Activated CD4-positive, CD25-positive, alpha-beta regulatory T cell treated with anti-CD3 and anti-CD28 coated beads, Interleukin-2, amount 50 U/mL, for 16 hours (primary cell): ENCODE data around the gene CTSC.
"Not testable (repeated sequence)": the region's sequence is repeated elsewhere in the genome, so short reads cannot be mapped to it uniquely, and the experiment has no call there.

Experiments used
- DNase-seq: peaks from one replicate; pipeline ENCODE4 v3.0.0-alpha.2; 2020; ENCODE audit warnings: low read depth, low spot score

Gene CTSC

DNA sequence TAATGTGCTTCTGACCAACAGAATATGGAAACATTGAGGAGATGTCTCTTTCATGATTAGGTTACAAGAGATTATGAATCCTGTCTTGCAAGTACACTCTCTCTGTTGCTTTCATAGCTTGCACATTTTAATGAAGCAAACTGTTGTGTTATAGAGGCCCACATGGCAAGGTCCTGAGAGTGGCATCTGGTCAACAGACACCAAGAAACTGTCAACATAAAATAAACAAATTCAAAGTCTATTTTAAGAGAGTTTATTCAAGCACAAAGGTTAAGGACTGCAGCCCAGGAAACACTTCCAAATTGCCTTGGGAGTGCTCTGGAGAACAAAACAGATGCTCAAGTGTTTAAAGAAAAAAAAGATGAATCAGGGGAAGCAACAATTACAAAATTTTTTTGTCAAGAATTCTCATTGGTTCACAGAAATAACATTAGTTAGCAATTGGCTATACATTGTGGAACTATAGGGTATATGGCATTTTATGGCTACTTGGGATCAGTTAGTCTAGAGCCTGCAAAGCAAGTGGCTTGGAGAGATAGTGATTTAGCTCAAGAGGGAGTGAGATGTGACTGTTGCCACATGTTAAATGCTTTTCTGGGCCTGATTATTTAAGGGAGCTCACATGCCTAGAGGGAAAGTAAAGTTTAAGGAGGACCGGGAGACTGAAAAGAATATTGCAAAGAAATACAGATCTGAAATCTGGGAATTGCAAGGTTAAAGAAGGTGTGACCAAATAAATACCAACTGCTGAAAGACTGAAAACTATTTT is 54.6 kb downstream of the CTSC start:
- DNase-seq, result no peak

GRCh38 chr11:88281317-88281712 is 56.2 kb downstream of the CTSC start:
- no peak for DNase-seq

GRCh38 chr11:88280673-88281316 is 56.7 kb downstream of the CTSC start:
- no peak for DNase-seq

DNA sequence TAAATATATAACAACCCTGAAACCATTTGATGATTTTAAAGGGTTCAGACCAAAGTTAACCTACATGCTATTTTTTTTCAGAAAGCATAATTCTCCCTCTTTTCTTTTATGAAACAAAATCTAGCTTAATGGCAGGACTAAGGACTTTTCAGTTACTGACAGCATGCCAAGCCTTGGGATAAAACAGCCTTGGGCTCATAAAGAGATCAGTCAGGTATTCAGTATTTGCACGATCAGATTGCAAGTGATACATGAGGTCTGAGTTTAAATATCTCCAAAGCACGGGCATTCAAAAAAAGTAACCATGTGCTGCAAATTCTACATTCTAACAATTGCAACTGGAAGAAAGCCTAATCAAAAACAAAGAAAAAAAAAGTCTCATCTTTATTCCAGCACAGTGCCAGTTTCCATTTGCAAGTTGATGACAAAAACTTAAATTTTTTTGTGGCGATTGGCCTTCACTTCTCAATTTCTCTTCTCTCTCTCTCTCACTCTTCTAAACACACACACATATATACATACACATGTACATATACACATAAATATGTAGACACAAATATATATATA is 60.1 kb downstream of the CTSC start:
- no peak for DNase-seq

GRCh38 chr11:88275636-88276035 is 61.9 kb downstream of the CTSC start:
- DNase-seq, result no peak

GRCh38 chr11:88266919-88267318 is 70.6 kb downstream of the CTSC start:
- no peak for DNase-seq

- DNase-seq, result no peak
Observed at GRCh38 chr11:88266157-88266556, 71.4 kb downstream of the CTSC start.

- no peak for DNase-seq
Observed at GRCh38 chr11:88259431-88259830, 78.1 kb downstream of the CTSC start.

GRCh38 chr11:88252208-88252607 is 85.3 kb downstream of the CTSC start:
- no peak for DNase-seq

GRCh38 chr11:88250566-88251242 is 86.8 kb downstream of the CTSC start:
- DNase-seq, result no peak

DNA sequence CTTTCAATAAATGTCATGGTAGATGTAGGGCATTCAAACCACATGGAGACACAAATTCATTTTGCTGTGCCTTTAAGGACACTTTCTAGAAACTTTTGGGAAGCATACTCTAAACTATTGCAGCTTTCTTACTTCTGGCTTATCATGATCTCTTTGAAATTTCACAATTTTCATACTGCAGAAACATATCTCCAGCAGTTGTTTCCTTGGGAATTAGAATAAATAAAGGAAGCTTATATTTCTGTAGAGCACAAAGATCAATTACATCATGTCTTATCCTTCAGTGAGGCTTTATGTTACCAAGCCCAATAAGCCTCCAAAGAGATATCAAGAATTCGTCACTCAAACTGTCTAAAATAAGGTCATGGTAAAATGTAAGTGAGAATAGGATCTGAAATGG is 87.8 kb downstream of the CTSC start:
- no peak for DNase-seq

- DNase-seq, result no peak
Observed at GRCh38 chr11:88246696-88247095, 90.8 kb downstream of the CTSC start.

DNA sequence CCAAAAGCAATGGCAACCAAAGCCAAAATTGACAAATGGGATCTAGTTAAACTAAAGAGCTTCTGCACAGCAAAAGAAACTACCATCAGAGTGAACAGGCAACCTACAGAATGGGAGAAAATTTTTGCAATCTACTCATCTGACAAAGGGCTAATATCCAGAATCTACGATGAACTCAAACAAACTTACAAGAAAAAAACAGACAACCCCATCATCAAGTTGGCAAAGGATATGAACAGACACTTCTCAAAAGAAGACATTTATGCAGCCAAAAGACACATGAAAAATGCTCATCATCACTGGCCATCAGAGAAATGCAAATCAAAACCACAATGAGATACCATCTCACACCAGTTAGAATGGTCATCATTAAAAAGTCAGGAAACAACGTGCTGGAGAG is 92.0 kb downstream of the CTSC start:
- DNase-seq, result not testable (repeated sequence)
